GM19193 (cell line): Measurements from ENCODE around the gene HPS6.

Experiments used
- POLR2A ChIP-seq: IDR thresholded peaks from 4 replicates; pipeline ENCODE4 v1.6.1; 2011; ENCODE audit not compliant: insufficient read depth, insufficient read length; ENCODE audit errors: extremely low read depth

HPS6 gene

DNA sequence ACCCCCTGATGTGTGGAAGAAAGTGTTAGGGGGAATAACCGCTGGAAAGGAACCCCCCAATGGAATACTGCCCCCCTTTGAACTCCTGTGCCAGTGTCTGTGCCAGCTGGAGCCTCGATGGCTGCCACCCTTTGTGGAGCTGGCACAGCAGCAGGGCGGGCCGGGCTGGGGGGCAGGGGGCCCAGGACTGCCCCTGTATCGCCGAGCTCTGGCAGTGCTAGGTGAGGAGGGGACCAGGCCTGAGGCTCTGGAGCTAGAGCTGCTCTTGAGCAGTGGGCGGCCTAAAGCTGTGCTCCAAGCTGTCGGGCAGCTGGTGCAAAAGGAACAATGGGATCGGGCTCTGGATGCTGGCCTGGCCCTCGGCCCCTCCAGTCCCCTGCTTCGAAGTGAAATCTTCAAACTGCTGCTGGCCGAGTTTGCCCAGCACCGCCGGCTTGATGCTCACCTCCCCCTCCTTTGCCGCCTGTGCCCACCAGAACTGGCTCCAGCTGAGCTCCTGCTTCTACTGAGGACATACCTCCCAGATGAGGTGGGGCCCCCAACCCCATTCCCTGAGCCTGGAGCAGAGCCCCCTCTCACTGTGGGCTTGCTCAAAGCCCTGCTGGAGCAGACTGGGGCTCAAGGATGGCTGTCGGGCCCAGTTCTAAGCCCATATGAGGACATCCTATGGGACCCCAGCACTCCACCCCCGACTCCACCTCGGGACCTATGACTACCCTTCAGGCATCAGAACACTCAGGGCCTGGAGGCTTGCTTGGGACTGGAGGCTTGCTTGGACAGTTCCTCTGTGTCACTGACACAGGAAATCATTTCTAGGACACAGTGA, 2.2 kb downstream of the HPS6 start:
- TF ChIP-seq POLR2A = no peak

GRCh38 chr10:102068216-102068615, 3.1 kb downstream of the HPS6 start:
- TF ChIP-seq POLR2A = no peak

DNA sequence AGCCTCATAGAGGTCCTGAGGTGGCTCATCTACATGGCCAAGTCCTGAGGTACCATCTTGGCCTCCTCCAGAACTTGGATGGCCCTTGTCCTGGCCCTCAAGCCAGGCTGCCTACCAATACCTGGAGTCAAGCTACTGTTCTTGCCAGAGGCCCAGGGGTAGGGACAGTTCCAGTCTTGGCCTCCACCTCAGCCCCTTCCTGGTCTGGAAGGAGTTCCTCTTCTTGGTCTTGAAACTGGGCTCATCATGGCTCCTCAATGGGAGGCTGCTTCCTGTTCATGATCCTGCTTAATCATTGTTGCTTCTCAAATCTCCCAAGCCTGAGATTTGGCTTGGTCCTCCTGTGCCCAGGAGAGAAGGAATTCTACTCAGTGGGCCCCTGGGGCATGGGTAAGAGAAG, 3.9 kb downstream of the HPS6 start:
- no peak for TF ChIP-seq POLR2A

DNA sequence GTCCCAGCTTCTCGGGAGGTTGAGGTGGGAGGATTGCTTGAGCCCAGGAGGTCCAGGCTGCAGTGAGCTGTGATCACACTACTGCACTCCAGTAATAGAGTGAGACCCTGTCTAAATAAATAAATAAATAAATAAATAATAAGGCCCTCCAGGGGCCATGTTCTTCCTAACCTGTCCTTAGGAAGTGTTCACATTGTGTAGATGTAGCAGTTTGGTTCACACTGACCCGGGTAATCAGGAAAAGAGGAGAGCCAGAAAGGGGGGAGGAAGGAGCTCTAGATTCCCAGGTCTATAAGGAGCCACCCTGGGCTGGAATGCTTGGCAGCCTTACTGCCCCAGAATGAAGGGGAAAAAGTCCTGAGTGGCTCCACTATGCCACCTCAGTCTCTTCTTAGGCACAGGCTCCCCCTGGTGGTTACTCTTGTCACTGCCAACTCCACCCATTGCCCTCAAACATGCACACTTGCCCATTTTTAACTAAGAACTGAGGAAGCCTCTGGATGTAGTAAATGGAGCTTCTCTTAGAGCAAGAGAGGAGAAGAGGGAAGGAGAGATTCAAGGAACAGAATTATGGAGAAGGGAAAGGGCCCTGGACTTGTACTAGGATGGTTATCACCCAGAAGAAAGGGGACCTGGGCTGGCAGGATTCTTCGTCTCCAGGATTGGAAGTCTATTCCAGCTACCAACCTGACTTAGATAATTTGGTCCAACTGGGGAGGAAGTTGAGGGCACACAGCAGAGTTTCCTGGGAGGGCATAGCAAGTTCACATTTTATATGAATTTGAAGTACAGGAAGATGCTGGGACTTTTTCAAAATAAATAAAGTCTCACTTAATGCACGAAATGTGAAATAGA, 7.8 kb downstream of the HPS6 start:
- no peak for TF ChIP-seq POLR2A

DNA sequence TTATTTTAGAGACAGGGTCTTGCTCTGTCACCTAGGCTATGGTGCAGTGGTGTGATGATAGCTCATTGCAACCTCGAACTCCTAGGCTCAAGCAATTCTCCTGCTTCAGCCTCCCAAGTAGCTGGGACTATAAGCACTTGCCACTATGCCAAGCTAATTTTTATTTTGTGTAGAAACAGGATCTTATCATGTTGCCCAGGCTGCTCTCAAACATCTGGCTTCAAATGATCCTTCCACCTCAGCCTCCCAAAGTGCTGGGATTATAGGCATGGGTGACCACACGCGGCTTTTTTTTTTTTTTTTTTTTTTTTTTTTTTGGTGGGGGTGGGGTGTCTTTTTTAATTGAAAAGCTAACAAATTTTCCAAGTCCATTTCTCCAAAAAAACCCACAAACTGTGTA, 18.4 kb downstream of the HPS6 start:
- no peak for TF ChIP-seq POLR2A

GRCh38 chr10:102085336-102085735, 20.2 kb downstream of the HPS6 start:
- TF ChIP-seq POLR2A = no peak

GRCh38 chr10:102086196-102086595, 21.0 kb downstream of the HPS6 start:
- TF ChIP-seq POLR2A = no peak

DNA sequence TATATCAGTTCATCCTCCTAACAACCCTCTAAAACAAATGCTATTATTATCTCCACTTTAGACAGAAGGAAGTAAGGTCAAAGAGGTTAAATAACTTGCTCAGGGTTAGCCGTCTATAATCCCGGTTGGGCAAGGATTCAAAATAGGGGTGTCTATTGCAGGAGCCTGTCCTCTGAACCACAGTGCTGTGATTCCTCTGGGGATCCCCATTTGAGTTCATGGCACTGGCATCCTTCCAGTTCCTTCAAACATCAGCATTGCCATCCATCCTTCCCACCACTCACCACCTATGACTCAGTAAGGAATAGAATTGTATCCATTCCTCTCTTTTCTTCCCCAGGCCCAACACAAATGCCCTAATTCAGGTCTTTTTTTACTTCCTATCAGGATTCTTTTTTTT, 25.6 kb downstream of the HPS6 start:
- no peak for TF ChIP-seq POLR2A

- no peak for TF ChIP-seq POLR2A
These were observed 31.3 kb downstream of the HPS6 start for GRCh38 chr10:102096449-102096848.

GRCh38 chr10:102101152-102101551, 36.0 kb downstream of the HPS6 start:
- TF ChIP-seq POLR2A = no peak

DNA sequence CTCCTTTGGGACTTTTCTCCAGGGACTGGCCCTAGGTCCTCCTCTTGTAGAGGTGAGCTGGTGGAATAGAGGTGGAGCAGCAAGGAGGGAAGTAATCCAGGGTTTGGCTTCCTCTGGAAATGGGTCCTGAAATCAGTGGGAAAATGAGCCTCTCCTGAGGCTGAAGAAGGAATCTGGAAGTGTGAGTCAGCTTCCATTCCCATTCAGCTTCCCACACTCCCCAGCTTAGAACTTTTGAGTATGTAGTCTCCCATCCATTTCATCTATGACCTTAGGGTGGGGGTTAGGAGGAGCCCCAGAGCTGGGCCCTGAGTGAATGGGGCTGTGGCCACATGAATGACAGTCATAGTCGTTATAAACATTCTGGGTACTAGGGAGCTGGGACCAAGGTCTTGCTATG, 37.3 kb downstream of the HPS6 start:
- no peak for TF ChIP-seq POLR2A

DNA sequence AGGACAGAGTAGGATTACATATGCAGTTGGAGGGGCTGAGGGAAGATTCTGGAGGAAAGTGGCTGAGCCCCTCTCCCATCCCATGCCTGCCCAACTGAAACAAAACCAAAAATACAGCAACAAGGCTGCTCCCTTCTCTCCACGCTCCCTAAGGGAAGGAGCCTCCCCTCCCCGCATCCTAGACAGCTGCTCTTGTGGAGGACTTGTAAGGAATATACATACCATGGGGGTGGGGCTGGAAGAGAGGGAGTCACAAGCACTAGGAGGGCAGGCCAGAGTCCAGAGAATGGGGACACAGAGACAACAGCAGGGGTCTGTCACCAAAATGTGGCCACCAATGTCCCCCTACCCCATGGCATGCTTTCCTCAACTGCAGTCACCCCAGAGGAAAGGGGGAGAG, 41.8 kb downstream of the HPS6 start:
- no peak for TF ChIP-seq POLR2A

GRCh38 chr10:102109166-102110116, 44.3 kb downstream of the HPS6 start:
- no peak for TF ChIP-seq POLR2A

DNA sequence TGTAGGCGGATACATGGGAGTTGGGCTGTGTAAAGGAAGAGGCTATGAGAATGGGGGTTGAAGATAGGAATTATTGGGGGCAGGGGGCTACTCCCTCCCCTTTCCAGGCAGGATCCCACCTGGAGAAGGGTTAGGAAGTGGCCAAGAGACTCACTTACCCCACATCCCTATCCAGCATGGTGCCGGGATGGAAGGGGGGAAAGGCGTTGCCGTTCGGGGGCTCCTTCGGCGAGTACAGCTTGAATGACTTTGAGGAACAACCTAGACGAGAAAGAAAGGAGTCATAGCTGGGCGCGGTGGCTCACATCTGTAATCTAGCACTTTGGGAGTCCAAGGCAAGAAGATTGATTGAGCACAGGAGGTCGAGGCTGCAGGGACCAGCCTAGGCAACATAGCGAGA, 46.1 kb downstream of the HPS6 start:
- no peak for TF ChIP-seq POLR2A

- no peak for TF ChIP-seq POLR2A
These were observed 47.2 kb downstream of the HPS6 start for GRCh38 chr10:102112210-102112817.

DNA sequence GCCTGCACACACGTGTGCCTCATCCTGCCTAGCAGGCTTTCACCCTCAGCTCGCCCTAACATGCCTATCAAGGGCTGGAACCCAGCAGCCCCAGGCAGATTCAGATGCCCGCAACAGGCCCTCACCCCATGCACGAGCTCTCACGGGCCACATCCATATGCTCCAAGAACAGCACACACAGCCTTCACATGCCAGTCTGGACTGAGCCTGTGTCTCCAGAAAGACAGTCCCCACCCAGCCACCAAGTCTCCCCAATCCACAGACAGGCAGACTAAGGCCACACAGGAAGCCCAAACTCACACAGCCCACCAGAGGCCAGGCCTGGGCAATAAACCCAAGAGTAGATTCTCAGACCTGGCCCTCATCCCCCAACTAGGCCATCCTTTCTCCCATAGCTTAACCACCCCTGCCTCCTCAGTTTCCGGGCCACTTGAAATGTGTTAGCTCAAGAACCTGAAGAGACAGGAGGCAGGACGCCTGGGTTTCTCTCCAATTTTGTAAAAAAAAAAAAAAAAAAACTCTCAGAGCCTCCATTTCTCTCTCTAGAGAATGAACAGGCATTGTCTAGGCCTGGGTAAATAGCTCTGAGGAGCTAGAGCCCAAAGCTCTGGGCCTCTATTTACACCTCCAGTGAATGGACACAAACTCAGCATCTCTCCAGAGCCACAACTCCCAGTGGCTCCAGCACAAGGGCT, 48.3 kb downstream of the HPS6 start:
- TF ChIP-seq POLR2A = no peak
